ENCODE data around the gene C8A.

GRCh38 chr1:56819387-56819899 lies 35.2 kb upstream of the C8A start, which contains the start of gene FYB2:
- TF ChIP-seq CTCF (conservative IDR thresholded peaks at IDR 0.05 in 1 of 2, IDR thresholded peaks at IDR 0.05 in 1 of 2; ENCODE audit: low read depth in 1 of 2, low read length in 2 of 2) = no peak
- TF ChIP-seq EZH2 (IDR thresholded peaks at IDR 0.05; ENCODE audit: low read length, missing control alignments) = no peak

Measured in fibroblast of lung (primary cell).